HG02840 (cell line): ENCODE results near the gene HBA1.
"Not testable (repeated sequence)": the region's sequence is repeated elsewhere in the genome, so short reads cannot be mapped to it uniquely, and the experiment has no call there.

Experiments used
- ATAC-seq: cut with Tn5 transposase; IDR thresholded peaks from one replicate; pipeline ENCODE4 v1.9.1; 2021; ENCODE audit warnings: mild to moderate bottlenecking, moderate library complexity, moderate number of reproducible peaks; ENCODE audit not compliant: unreplicated experiment, low FRiP score

The HBA1 gene

GRCh38 chr16:159136-159849 lies 17.2 kb upstream of the HBA1 start:
- ATAC-seq: no peak

DNA sequence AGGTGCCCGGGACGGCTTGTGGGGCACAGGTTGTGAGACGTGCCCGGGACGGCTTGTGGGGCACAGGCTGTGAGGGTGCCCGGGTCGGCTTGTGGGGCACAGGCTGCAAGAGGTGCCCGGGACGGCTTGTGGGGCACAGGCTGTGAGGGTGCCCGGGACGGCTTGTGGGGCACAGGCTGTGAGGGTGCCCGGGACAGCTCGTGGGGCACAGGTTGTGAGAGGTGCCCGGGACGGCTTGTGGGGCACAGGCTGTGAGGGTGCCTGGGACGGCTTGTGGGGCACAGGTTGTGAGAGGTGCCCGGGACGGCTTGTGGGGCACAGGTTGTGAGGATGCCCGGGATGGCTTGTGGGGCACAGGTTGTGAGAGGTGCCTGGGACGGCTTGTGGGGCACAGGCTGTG lies 16.2 kb upstream of the HBA1 start:
- not testable (repeated sequence) for ATAC-seq

DNA sequence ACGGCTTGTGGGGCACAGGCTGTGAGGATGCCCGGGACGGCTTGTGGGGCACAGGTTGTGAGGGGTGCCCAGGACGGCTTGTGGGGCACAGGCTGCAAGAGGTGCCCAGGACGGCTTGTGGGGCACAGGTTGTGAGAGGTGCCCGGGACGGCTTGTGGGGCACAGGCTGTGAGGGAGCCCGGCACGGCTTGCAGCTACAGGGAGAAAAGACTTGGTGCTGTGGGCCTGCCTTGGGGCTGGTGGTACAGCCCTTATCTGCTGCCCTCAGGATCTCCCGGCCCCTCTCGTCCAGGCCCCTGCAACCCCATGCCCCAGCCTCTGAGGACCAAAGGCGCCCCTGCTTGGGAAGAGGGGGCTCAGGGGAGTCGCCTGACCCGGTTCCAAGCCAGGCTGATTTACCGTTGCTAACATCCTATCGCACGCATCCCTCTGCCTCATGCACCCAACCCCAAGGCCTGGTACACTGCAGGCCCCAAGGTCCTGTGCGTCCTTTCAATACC lies 15.7 kb upstream of the HBA1 start:
- no peak for ATAC-seq

- no peak for ATAC-seq
Measured at GRCh38 chr16:162271-162991, 14.0 kb upstream of the HBA1 start.

GRCh38 chr16:163139-163538 lies 13.3 kb upstream of the HBA1 start:
- ATAC-seq: not testable (repeated sequence)

DNA sequence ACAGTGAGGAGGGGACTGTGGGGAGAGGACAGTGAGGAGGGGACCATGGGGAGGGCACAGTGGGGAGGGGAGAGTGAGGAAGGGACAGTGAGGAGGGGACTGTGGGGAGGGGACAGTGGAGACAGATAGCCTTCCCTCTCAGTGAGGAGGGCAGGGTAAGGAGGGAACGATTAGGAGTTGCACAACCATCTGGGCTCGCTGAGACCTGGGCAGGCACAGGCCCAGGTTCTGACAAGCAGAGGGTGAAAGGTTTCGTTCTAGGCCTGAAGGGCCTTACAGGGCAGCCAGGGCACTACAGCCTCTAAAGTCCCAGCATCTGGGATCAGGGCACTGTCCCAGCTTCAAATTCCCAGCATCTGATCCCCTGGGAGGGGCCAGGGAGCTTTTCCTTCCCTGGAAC lies 12.8 kb upstream of the HBA1 start:
- not testable (repeated sequence) for ATAC-seq

DNA sequence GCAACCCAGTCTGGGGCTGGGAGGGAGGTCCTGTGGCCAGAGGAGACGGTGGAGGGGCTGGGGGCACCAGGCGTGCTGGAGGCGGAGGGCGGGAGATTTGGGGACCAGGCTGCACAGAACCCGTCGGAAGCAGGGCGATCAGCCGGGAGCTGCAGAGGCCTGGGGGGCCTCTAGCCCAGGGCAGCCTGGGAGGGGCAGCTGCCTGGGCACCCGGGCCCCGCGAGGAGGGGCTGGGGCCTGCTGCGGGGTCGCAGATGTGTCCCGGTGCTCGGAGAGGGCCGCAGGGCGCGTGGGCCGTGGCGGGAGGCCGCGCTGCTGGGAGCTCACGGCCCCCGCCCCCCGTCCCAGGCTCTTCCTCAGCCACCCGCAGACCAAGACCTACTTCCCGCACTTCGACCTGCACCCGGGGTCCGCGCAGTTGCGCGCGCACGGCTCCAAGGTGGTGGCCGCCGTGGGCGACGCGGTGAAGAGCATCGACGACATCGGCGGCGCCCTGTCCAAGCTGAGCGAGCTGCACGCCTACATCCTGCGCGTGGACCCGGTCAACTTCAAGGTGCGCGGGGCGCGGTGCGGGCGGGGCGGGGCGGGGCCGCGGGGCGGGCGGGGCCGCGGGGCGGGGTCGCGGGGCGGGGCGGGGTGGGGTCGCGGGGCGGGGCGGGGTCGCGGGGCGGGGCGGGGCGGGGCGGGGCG lies 12.2 kb upstream of the HBA1 start:
- ATAC-seq: not testable (repeated sequence)

DNA sequence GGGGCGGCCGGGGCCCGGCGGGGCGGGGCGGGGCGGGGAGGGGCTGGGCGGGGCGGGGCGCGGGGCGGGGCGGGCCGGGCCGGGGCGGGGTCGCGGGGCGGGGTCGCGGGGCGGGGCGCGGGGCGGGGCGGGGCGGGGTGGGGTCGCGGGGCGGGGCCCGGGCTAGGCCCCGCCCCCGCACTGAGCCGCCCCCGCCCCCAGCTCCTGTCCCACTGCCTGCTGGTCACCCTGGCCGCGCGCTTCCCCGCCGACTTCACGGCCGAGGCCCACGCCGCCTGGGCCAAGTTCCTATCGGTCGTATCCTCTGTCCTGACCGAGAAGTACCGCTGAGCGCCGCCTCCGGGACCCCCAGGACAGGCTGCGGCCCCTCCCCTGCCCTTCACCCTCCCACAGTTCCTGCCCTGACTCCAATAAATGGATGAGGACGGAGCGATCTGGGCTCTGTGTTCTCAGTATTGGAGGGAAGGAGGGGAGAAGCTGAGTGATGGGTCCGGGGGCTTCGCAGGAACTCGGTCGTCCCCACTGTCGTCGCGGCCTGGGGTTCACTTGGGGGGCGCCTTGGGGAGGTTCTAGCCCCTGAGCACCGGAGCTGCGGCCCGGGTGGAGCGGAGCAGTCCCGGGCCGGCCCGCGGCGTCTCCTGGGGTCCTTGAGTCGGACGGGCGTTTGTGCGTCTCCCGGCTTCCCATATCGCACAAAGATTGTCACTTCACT lies 11.5 kb upstream of the HBA1 start:
- ATAC-seq: no peak

DNA sequence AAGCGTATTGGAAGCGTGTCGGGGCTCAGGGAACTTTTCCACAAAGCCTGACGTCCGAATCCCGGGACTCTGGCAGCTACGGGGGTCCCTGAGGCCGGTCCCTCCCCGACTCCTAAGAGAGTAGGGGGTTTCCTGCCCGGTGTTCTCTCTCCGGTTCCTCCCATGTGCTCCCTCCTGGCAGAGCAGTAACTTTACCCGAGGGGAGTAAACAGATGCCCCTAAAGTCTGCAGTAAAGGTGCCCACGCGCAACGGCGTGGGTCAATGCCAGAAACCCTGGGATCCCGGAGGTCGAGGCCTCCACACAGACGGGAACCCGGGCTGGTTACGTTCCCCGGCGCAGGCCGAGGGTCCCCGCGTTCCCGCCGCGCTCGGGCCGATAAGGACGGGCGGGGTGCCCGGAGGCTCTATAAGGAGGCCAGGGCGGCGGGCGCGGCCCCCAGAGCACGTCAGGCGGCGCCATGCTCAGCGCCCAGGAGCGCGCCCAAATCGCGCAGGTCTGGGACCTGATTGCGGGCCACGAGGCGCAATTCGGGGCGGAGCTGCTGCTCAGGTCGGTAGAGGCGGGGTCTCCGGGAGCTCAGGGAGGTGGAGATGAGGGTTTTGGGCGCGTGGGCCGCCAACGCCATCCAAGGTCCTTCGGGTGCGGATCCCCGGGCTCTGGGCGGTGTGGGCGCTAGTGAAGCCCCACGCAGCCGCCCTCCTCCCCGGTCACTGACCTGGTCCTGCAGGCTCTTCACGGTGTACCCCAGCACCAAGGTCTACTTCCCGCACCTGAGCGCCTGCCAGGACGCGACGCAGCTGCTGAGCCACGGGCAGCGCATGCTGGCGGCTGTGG lies 10.7 kb upstream of the HBA1 start, which contains the start of gene HBM:
Gene HBM (plus strand): TSS at position 440 of the 836 bp plus-strand sequence. CDS start 20 bp downstream, at position 460.
- ATAC-seq: no peak

DNA sequence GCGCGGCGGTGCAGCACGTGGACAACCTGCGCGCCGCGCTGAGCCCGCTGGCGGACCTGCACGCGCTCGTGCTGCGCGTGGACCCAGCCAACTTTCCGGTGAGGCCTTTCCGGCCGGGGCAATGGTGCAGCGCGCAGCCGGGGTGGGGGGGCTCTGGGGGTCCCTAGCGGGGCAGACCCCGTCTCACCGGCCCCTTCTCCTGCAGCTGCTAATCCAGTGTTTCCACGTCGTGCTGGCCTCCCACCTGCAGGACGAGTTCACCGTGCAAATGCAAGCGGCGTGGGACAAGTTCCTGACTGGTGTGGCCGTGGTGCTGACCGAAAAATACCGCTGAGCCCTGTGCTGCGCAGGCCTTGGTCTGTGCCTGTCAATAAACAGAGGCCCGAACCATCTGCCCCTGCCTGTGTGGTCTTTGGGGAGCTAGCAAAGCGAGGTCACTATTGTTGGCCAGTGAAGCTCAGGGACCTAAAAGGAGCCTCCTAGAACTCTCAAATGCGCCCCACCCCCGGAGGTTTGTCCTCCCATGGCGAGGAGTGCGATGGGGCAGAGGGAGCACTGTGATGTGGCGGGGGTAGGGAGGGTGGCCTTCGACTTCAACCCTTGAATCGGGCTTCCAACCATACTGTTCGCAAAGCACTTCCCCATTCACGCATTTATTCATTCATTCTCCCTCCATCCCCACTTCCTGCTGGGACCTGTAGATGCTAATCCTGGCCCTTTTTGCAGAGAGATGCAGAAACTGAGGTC lies 9.9 kb upstream of the HBA1 start:
- ATAC-seq: no peak

GRCh38 chr16:167122-167690 lies 9.3 kb upstream of the HBA1 start:
- no peak for ATAC-seq

GRCh38 chr16:168424-168823 lies 8.1 kb upstream of the HBA1 start:
- no peak for ATAC-seq

DNA sequence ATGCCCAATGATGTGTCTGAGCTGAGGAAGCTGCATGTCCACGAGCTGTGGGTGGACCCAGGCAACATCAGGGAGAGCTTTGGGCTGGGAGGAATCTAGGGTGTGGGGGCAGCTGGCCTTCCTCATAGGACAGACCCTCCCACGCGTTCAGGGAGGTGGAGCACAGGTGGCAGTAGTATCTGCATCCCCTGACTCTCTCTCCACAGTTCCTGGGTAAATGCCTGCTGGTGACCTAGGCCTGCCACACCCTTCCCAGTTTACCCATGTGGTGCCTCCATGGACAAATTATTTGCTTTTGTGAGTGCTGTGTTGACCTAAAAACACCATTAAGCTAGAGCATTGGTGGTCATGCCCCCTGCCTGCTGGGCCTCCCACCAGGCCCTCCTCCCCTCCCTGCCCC lies 7.5 kb upstream of the HBA1 start:
- no peak for ATAC-seq

- not testable (repeated sequence) for ATAC-seq
Measured at GRCh38 chr16:170088-170507, 6.4 kb upstream of the HBA1 start.

- no peak for ATAC-seq
Measured at GRCh38 chr16:170788-171187, 5.7 kb upstream of the HBA1 start.

GRCh38 chr16:172374-172941 lies 4.0 kb upstream of the HBA1 start, which contains the start of gene HBA2:
Gene HBA2, plus strand, starts transcription at chr16:172876. Its CDS starts 37 bp downstream, at chr16:172913.
- ATAC-seq: not testable (repeated sequence)

DNA sequence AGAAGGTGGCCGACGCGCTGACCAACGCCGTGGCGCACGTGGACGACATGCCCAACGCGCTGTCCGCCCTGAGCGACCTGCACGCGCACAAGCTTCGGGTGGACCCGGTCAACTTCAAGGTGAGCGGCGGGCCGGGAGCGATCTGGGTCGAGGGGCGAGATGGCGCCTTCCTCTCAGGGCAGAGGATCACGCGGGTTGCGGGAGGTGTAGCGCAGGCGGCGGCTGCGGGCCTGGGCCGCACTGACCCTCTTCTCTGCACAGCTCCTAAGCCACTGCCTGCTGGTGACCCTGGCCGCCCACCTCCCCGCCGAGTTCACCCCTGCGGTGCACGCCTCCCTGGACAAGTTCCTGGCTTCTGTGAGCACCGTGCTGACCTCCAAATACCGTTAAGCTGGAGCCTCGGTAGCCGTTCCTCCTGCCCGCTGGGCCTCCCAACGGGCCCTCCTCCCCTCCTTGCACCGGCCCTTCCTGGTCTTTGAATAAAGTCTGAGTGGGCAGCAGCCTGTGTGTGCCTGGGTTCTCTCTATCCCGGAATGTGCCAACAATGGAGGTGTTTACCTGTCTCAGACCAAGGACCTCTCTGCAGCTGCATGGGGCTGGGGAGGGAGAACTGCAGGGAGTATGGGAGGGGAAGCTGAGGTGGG lies 3.1 kb upstream of the HBA1 start:
- not testable (repeated sequence) for ATAC-seq
